Testis (tissue), 3 donors: ENCODE measurements around the gene RPL5. TPM values are rescaled to one million over a fixed set of nuclear protein-coding genes. Genes with fewer than 3 reads are reported as not detected.

Experiments
- DNase-seq: peaks from one replicate; pipeline ENCODE4 v3.0.0-alpha.2; 2019
- H3K27ac ChIP-seq, 2 donors: fragments of 200-600 bp; sonication (generic); one replicate each; pipeline ENCODE4 v1.5.1; 2019
- H3K27me3 ChIP-seq: fragments of 200-600 bp; sonication (generic); one replicate; pipeline ENCODE4 v1.5.1; 2019
- H3K36me3 ChIP-seq: fragments of 200-600 bp; sonication (generic); one replicate; pipeline ENCODE4 v1.5.1; 2017; ENCODE audit warnings: low read depth; ENCODE audit errors: missing control alignments
- H3K4me1 ChIP-seq: fragments of 200-600 bp; sonication (generic); one replicate; pipeline ENCODE4 v1.5.1; 2019
- H3K4me3 ChIP-seq, 2 donors: fragments of 200-600 bp; sonication (generic); one replicate each; pipeline ENCODE4 v1.5.1; 2017 to 2019
- H3K9me3 ChIP-seq: fragments of 200-600 bp; sonication (generic); one replicate; pipeline ENCODE4 v1.5.1; 2017
- POLR2A ChIP-seq: fragments of 450-650 bp; IDR thresholded peaks from one replicate; pipeline ENCODE4 v1.6.1; 2017; ENCODE audit warnings: antibody characterized with exemption, mild to moderate bottlenecking, moderate library complexity
- WGBS, 2 donors: methylation state at CpG; one replicate each; pipeline ENCODE4 v1.1.5; 2018; 5-methylcytosine and 5-hydroxymethylcytosine counted together
- intact Hi-C: fragments of 100-400 bp; cut with DNase I; formaldehyde crosslinking; loops from one replicate; pipeline ENCODE4 v1.15.1; 2023; ENCODE audit warnings: low total_unique reads
- polyA plus RNA-seq: library from polyadenylated mRNA; stranded (reverse); fragments of 350-450 nt; fragmentation: Illumina TruSeq; extraction: RNeasy Lipid Tissue Mini Kit (QIAGEN cat#74804); gene quantifications from one replicate; pipeline ENCODE4 v1.2.3, GENCODE V29; 2014; ENCODE audit warnings: low read depth, low replicate concordance; ENCODE audit not compliant: insufficient read depth
- small RNA-seq, 2 donors: library from RNA; depleted of rRNA; stranded (forward); fragments of <200 nt; gene quantifications; one replicate each; pipeline ENCODE3, GENCODE V24; 2016
- total RNA-seq, 2 donors: library from RNA; depleted of rRNA; stranded (reverse); fragments of >200 nt; gene quantifications; one replicate each; pipeline ENCODE4 v1.2.3, GENCODE V29; 2016
- TF ChIP-seq, protein P1 (sequence below), 3 experiments: fragments of 450-650 bp in 2 of 3; fragments of 200-600 bp in 1 of 3; sonication (generic) in 1 of 3; IDR thresholded peaks; one replicate each; pipeline ENCODE4 v1.5.1; 2016 to 2019; ENCODE audit warnings: antibody characterized with exemption in 3 of 3, mild to moderate bottlenecking in 2 of 3, moderate library complexity in 1 of 3

Gene RPL5
- total and polyA plus RNA-seq, 3 donors from 2014 or later, result 548 to 929 (median 899) TPM

GRCh38 chr1:92884195-92884594 lies 52.4 kb downstream of the RPL5 start:
- Histone ChIP-seq H3K27ac (no peak overlapping the region), H3K4me3 (no peak overlapping the region), H3K4me1 (no peaks in the 10 kb centered on the region), H3K36me3 (no peaks in the 10 kb centered on the region), H3K9me3 (no peaks in the 10 kb centered on the region), H3K27me3 (no peaks in the 10 kb centered on the region)
- TF ChIP-seq, protein P1, sequence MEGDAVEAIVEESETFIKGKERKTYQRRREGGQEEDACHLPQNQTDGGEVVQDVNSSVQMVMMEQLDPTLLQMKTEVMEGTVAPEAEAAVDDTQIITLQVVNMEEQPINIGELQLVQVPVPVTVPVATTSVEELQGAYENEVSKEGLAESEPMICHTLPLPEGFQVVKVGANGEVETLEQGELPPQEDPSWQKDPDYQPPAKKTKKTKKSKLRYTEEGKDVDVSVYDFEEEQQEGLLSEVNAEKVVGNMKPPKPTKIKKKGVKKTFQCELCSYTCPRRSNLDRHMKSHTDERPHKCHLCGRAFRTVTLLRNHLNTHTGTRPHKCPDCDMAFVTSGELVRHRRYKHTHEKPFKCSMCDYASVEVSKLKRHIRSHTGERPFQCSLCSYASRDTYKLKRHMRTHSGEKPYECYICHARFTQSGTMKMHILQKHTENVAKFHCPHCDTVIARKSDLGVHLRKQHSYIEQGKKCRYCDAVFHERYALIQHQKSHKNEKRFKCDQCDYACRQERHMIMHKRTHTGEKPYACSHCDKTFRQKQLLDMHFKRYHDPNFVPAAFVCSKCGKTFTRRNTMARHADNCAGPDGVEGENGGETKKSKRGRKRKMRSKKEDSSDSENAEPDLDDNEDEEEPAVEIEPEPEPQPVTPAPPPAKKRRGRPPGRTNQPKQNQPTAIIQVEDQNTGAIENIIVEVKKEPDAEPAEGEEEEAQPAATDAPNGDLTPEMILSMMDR (IDR thresholded peaks at IDR 0.05), result no peak
- TF ChIP-seq POLR2A, result no peak
- 84 to 88% methylated on average over 1 of the region's 1 CpG for WGBS, 2 donors
- intact Hi-C loops, result no loop called here
- no peak for DNase-seq

- DNase-seq, result no peak
- Histone ChIP-seq H3K36me3 (no peaks in the 10 kb centered on the region), H3K27ac (no peak overlapping the region), H3K27me3 (no peaks in the 10 kb centered on the region), H3K9me3 (no peaks in the 10 kb centered on the region), H3K4me3 (no peak overlapping the region), H3K4me1 (no peaks in the 10 kb centered on the region)
- intact Hi-C loops, result no loop called here
- WGBS, 2 donors, result 94 to 97% methylated on average over 2 of the region's 2 CpGs
- TF ChIP-seq, protein P1 (IDR thresholded peaks at IDR 0.05), result no peak
- no peak for TF ChIP-seq POLR2A
These were observed 55.1 kb downstream of the RPL5 start for GRCh38 chr1:92886886-92887419.

GRCh38 chr1:92887465-92887864 lies 55.6 kb downstream of the RPL5 start:
- intact Hi-C loops, result no loop called here
- Histone ChIP-seq H3K4me1 (no peaks in the 10 kb centered on the region), H3K36me3 (no peaks in the 10 kb centered on the region), H3K9me3 (no peaks in the 10 kb centered on the region), H3K27ac (no peak overlapping the region), H3K27me3 (no peaks in the 10 kb centered on the region), H3K4me3 (no peak overlapping the region)
- WGBS, 2 donors, result 93 to 96% methylated on average over 2 of the region's 2 CpGs
- no peak for DNase-seq
- TF ChIP-seq, protein P1 (IDR thresholded peaks at IDR 0.05), result no peak
- TF ChIP-seq POLR2A, result no peak

Small RNAs within 50 kb of the gene (small RNA-seq; reads per million reads assigned to genes)
- gene RF00432, result 0 reads per million in 2 donors
- 16.7 to 33.8 reads per million in 2 donors for gene SNORA66
- gene SNORD21, result 0 reads per million in 2 donors

Other genes starting within 250 kb of the RPL5 start
- gene EVI5, start 46.9 kb upstream of the RPL5 start, total RNA-seq, result 10 to 100 TPM; 58.7 to 73.9 TPM
- gene EVI5, start 46.9 kb upstream of the RPL5 start, polyA plus RNA-seq, result 27.0 TPM
- 10 to 100 TPM; 21.4 to 25.4 TPM for gene DIPK1A, start 129.4 kb downstream of the RPL5 start, total RNA-seq
- 14.7 TPM for gene DIPK1A, start 129.4 kb downstream of the RPL5 start, polyA plus RNA-seq
- gene MTF2, start 247.2 kb downstream of the RPL5 start, total RNA-seq, result 10 to 100 TPM; 57.4 to 68.3 TPM
- 32.2 TPM for gene MTF2, start 247.2 kb downstream of the RPL5 start, polyA plus RNA-seq